T-helper 22 cell (primary cell): Measurements from ENCODE around the gene GBX1.

ENCODE experiments used
- DNase-seq: peaks from one replicate; pipeline ENCODE4 v3.0.0-alpha.2; 2020; ENCODE audit warnings: low read depth

GBX1 gene

GRCh38 chr7:151167197-151167961 lies at the start of gene GBX1:
Gene GBX1 (minus strand): TSS chr7:151167694. CDS start chr7:151167548, 146 bp downstream.
- no peak for DNase-seq

- no peak for DNase-seq
Observed at GRCh38 chr7:151215396-151215795, 47.9 kb upstream of the GBX1 start.

- no peak for DNase-seq
Observed at GRCh38 chr7:151213826-151214225, 46.3 kb upstream of the GBX1 start.

GRCh38 chr7:151212626-151213025 lies 45.1 kb upstream of the GBX1 start:
- no peak for DNase-seq

- no peak for DNase-seq
Observed at GRCh38 chr7:151211155-151211772, 43.8 kb upstream of the GBX1 start.

- DNase-seq: no peak
Observed at GRCh38 chr7:151210087-151210854, 42.8 kb upstream of the GBX1 start, which contains the start of gene H2BK1. Gene H2BK1 (minus strand): TSS chr7:151210488. CDS start chr7:151210318, 170 bp downstream.

- DNase-seq: no peak
Observed at GRCh38 chr7:151209588-151209987, 42.1 kb upstream of the GBX1 start.

- DNase-seq: no peak
Observed at GRCh38 chr7:151208253-151208862, 40.9 kb upstream of the GBX1 start.

- no peak for DNase-seq
Observed at GRCh38 chr7:151207804-151208203, 40.3 kb upstream of the GBX1 start.

- no peak for DNase-seq
Observed at GRCh38 chr7:151207315-151207714, 39.8 kb upstream of the GBX1 start.

- DNase-seq: peak; percentile 40
Observed at GRCh38 chr7:151206914-151207313, 39.4 kb upstream of the GBX1 start.

- no peak for DNase-seq
Observed at GRCh38 chr7:151205730-151206129, 38.2 kb upstream of the GBX1 start.

GRCh38 chr7:151204383-151205032 lies 37.0 kb upstream of the GBX1 start:
- no peak for DNase-seq

- DNase-seq: no peak
Observed at GRCh38 chr7:151202836-151203235, 35.3 kb upstream of the GBX1 start.

- no peak for DNase-seq
Observed at GRCh38 chr7:151201751-151202150, 34.3 kb upstream of the GBX1 start.

- no peak for DNase-seq
Observed at GRCh38 chr7:151201344-151201743, 33.9 kb upstream of the GBX1 start.

GRCh38 chr7:151198945-151199848 lies 31.7 kb upstream of the GBX1 start:
- no peak for DNase-seq

GRCh38 chr7:151197932-151198331 lies 30.4 kb upstream of the GBX1 start:
- DNase-seq: no peak

- DNase-seq: no peak
Observed at GRCh38 chr7:151195616-151196450, 28.3 kb upstream of the GBX1 start.

GRCh38 chr7:151194188-151194587 lies 26.7 kb upstream of the GBX1 start:
- no peak for DNase-seq
